Right forelimb (tissue), 1 donor: ENCODE measurements around the gene SOX12.
"Not testable (repeated sequence)": the region's sequence is repeated elsewhere in the genome, so short reads cannot be mapped to it uniquely, and the experiment has no call there.

Experiments used
- DNase-seq: peaks from one replicate; pipeline ENCODE4 v3.0.0-alpha.2; 2018

The SOX12 gene

DNA sequence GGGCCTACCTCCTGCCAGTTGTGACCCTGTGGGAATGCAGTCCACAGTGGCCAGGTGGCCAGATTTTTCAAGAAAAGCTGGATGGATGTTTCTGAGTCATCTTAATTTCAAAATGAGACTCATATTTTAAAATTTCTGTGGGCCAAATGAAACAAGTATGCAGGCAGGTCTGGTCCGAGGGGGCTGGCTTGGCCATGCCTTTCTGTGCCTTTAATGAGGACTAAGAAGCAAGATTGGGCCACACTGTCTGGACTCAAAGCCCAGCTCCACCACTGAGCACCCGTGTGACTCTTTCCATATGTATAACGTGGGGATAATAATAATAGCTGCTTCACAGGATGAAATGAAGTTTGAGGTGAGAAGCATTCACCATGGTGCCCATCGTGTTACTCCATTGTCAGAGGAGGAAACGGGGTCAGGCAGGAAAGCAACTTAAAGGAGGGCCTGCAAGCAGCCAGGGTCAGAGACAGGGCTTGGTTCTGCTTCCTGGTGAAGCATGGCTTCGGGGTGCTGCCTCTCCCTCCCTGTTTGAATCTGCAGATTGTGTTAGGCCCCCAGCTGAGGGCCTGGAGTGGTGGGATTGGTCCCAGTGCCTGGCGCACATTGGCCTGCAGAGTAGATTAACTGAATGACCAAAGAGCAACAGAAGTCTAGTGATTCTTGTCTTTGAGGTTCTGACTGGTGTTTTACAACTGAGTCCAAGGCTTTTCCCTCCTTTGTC is 3.8 kb downstream of the SOX12 start:
- DNase-seq, result no peak

DNA sequence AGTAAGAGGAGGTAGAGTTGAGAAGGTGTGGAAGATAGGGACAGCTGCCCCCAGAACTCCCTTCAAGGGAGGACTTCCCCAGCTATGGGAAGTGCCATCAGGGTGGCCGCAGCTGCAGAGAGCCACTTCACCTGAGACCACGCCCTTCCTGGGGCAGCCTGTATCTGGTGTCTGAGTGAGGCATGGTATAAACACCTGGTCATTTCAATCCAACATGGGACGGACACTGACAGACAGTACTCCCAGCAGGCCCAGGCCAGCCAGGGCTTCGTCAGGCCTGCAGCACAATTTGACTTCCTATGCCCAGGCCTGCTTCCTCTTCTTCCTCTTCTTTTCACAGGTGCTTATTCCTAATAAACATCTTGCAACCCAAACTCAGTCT is 4.5 kb downstream of the SOX12 start:
- DNase-seq, result no peak

- no peak for DNase-seq
These were observed 5.1 kb downstream of the SOX12 start for GRCh38 chr20:330233-331149.

DNA sequence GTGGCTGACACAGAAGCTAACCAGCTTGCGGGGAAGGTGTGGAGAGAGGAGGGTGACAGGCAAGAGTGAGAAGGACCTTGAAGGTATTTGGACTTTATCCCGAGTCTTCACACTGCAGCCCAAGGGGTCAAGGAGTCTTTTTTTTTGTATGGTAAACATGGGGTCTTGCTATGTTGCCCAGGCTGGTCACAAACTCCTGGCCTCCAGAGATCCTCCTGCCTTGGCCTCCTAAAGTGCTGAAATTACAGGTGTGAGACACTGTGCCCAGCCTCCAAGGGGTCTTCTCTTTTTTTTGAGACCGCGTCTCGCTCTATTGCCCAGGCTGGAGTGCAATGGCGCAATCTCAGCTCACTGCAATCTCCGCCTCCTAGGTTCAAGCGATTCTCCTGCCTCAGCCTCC is 9.2 kb downstream of the SOX12 start:
- no peak for DNase-seq

DNA sequence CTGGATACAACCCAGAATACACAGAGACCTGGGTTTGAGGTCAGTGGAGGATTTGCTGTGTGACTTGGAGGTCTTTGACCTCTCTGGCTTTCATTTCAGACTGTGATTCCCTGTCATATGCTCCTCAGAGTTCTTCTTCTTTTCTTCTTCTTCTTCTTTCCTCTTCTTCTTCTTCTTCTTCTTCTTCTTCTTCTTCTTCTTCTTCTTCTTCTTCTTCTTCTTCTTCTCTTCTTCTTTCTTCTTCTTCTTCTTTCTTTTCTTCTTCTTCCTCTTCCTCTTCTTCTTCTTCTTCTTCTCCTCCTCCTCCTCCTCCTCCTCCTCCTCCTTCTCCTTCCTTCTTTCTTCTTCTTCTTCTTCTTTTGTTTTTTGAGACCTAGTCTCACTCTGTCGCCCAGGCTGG is 10.7 kb downstream of the SOX12 start:
- not testable (repeated sequence) for DNase-seq

DNA sequence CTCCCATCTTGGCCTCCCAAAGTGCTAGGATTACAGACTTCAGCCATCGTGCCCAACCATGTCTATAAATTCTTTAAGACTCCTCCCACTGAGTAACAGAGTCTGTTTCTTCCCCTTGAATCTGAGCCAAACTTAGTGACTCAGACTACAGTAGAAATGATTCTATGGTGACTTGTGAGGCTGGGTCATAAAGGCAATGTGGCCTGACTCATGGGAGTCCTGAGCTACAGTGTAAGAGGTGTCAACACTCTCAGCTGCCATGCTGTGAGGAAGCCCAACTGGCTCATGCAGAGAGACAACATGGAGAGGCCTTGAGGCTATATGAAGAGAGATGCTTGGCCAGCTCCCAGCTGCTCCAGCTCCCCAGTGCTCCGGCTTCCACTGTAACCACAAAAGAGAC is 16.3 kb downstream of the SOX12 start:
- no peak for DNase-seq

DNA sequence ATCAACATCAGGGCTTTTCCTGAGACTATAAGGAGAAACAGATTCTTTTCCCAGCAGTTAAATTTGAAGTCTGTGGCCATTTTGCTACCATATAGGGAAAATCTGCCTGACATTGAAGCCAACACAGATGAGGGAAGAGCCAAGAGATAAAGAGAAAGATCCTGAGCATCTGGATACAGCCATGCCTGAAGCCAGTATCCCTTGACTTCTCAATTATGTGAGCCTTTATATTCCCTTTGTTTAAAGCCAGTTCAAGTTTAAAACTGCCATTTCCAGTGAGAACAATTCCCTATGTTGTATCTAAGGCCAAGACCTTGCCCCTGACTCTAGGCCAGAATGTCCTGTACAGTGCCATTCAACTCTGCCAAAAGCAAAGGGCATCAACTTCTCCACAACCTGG is 17.8 kb downstream of the SOX12 start:
- no peak for DNase-seq

DNA sequence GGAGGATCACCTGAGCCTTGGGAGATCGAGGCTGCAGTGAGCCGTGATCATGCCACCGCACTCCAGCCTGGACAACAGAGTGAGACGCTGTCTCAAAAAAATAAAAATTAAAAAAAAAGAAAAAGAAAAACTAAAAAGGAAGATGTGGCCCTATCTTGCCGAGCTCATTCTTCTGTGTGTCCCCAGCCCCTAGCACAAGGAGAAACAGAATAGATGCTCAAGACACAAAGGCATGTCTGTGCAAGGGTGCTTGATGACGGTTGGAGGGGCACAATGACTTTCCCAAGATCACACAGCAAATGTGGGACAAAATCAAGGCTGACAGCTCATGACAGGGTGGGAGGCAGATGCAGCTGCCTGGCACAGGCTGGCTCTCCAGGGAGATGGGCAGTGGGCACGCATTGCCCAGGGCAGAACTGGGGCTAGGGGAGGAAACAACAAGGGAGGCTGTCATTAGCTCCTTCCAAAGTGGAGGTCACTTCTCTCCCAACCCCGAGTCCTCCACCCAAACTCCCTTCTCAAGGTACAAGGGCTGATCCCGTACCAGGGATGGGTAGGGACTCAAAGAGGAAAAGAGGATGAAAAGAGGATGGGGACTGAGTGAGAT is 20.8 kb downstream of the SOX12 start:
- no peak for DNase-seq

DNA sequence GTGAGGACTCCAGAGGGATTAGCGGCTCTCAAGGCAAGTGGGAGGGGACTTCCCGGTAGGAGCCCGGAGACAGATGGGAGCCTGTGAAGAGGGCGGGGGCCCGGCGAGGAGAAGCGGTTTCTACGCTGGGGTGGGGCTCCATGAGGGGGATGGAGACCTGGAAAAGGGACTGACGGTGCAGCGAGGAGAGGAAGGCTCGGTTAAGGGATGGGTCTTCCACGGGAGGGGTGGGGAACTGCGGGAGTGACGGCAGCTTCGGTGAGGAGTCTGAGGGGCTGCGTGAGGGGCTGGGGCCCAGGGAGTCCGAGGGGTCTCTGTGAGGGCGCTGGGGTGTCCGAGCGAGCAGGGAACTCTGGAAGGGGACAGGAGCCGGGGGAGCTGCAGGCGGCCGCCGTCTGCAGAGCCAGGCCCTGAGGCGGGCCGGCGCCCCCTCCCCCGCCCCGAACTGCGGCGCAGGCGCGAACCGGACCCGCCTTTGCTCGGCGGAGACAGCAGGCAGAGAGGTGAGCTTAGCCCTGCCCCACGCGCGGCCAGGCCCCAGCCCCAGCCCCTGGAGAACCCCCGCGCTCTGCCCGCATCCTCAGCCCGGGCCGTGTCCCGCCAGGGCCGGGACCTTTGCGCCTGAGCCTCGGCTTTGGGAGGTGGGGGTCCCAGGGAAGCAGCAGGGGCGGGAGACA is 21.4 kb downstream of the SOX12 start, which contains the start of gene NRSN2:
Gene NRSN2, plus strand, starts transcription at position 472 of the 677 bp plus-strand sequence. CDS start 2,533 bp downstream, outside the sequence.
- peak; percentile 84 for DNase-seq

DNA sequence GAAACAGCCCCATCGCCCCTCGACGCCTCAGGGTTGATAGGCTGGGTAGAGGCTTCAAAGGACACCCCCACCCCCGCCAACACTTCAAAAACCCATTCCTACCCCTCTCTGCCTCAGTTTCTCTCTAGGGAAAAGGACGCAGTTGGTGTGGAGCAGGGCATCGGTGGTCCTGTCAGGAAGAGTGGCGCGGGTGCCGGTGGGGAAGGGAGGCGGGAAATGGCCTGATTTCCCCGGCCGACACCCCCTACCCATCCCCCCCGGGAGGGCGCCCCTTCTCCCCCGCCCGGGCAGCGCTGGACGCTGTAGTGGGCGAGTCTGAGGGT is 21.9 kb downstream of the SOX12 start:
- no peak for DNase-seq

GRCh38 chr20:347640-348484 is 22.5 kb downstream of the SOX12 start:
- peak; percentile 96 for DNase-seq

DNA sequence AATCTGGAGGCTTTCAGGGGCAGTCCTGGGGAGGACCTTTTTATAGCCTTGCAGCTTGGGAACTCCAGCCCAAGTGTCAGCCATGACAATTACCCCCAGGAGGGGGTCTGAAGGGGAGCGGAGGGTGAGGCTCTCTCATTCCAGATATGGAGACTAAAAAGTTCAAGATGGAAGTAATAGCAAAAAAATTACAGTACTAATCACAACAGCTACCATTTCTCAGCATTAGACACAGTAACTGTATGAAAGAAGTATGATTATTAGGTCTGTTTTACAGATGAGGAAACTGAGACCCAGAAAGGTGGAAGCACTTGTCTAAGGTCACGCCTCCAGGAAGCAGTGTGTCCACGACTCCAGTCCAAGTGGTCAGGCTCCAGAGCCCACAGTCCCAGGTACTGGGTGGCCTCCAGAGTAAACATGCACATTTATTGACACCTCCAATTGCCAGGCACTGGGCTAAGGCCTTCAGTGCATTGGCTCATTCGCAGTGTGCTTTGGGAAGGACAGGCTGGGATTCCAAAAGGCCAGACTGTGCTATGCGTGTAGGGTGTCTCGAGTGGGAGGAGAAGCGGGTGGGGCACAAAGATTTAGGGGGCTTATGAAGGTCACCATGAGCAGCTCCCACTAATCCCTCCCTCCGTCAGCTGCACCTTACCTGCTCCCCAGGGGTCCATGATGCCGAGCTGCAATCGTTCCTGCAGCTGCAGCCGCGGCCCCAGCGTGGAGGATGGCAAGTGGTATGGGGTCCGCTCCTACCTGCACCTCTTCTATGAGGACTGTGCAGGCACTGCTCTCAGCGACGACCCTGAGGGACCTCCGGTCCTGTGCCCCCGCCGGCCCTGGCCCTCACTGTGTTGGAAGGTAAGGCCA is 23.9 kb downstream of the SOX12 start:
- DNase-seq, result no peak

DNA sequence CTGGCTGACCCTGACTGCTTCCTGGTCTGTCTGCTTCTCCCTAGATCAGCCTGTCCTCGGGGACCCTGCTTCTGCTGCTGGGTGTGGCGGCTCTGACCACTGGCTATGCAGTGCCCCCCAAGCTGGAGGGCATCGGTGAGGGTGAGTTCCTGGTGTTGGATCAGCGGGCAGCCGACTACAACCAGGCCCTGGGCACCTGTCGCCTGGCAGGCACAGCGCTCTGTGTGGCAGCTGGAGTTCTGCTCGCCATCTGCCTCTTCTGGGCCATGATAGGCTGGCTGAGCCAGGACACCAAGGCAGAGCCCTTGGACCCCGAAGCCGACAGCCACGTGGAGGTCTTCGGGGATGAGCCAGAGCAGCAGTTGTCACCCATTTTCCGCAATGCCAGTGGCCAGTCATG is 27.8 kb downstream of the SOX12 start:
- no peak for DNase-seq

GRCh38 chr20:354298-354977 is 29.1 kb downstream of the SOX12 start:
- DNase-seq, result peak; percentile 86

GRCh38 chr20:356154-356553 is 30.8 kb downstream of the SOX12 start:
- not testable (repeated sequence) for DNase-seq

- no peak for DNase-seq
These were observed 31.4 kb downstream of the SOX12 start for GRCh38 chr20:356745-357144.

GRCh38 chr20:358891-359555 is 33.7 kb downstream of the SOX12 start:
- no peak for DNase-seq

GRCh38 chr20:361561-361960 is 36.2 kb downstream of the SOX12 start:
- no peak for DNase-seq

DNA sequence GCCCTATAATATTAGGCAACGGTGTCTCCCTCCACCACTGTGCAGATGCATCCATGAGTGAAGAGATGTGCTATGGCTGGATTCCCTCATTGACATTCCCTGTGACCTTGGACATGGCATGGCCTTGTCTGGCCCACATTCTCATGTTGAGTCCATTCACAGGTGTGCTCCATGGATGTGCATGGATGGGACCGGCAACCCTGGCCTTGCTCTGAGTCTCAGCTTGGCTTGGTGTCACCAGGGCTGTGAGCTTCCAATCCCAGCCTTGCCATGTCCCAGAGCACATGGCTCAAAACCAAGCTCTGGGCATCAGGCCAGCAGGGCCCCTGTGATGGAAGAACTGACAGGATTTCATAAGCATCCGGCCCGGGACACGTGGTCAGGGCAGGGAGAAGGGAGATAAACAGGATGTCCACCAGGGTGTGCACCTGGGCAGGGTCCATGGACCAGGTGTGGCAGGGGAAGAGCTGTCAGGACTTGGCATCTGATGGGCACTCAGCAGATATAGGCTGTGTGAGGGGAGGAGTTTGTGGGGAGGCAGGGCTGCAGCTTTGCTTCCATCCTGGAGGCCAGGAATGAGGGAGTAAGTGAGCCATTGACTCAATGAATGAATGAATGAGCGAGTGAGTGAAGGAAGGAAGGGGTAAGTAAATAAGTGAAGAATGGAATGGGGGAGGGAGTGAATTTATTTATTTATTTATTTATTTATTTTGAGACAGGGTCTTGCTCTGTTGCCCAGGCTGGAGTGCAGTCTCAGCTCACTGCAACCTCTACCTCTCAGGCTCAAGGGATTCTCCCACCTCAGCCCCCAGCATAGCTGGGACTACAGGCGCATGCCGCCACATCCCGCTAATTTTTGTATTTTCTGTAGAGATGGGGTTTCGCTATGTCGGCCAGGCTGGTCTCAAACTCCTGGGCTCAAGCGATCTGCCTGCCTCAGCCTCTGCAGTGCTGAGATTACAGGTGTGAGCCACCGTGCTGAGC is 37.2 kb downstream of the SOX12 start:
- DNase-seq, result peak; percentile 79
